GM18517 (cell line): ENCODE data around the gene RGS10.
"Not testable (repeated sequence)": the region's sequence is repeated elsewhere in the genome, so short reads cannot be mapped to it uniquely, and the experiment has no call there.

Experiments
- ATAC-seq: cut with Tn5 transposase; IDR thresholded peaks from one replicate; pipeline ENCODE4 v1.9.1; 2021; ENCODE audit warnings: mild to moderate bottlenecking, moderate library complexity; ENCODE audit not compliant: unreplicated experiment

The RGS10 gene

GRCh38 chr10:119539359-119539825, 3.1 kb downstream of the RGS10 start:
- no peak for ATAC-seq

DNA sequence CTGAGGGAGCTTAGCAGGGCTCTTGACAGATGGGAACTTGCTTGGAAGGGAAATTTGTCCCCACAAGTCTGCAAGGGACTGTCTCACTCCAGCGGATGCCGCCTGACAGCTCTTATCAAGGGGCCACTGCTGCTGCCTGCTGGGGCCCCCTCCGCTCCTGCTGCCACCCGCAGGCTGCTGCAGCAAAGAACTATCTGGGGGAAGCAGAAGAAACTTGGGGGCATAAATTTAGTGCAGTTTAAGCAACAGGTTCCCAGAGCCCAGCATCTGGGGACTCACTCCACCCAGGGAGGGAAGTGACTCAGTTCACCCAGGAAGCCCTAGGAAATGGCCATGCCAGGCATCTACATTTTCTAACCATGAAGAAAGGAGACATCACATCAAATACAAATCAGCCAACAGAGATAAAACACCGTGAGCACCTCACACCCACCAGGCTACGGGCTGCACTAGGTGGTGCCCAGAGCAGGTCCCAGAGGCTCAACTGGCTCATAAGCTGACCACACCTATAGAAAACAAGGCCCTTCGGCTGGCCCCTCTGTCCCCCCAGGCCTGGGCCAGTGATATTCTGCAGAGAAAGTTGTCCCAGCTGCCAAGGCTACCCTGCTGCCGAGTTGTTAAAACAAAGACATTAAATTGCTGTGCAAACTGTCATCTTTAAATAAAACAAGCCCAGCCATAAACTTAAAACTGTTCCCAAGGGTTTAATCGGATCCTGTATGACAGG, 3.7 kb downstream of the RGS10 start:
- no peak for ATAC-seq

DNA sequence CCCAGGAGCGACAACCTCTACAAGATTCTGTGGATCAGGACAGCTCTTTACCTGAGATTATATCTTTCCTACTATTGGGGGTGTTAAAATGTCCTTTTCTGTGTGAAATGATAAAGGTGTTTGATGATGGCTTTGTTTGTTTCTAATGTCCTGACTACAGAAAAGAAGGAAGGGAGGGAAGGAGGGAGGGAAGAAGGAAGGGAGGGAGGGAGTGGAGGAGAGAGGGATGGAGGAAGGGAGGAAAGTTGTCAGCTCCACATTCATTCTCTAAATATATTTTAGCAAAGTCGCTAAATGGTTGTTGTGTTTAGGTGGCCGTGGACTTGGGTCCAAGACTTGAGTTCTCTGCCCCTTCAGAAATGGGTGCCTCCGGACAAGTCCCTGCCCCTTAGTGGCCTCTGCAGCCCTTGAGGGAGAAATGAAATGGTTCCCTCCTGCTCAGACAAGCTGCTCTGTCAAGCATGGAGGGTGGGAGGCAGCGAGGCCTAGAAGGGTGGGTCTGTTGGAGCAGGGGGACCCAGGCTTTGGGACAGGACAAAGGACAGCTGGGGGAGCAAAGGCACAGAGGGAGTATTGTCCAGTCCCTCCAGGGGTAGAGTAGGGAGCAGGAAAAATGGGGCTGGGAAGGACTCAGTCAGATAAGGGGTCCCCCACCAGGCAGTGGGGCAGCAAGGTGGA, 4.4 kb downstream of the RGS10 start:
- ATAC-seq, result no peak

DNA sequence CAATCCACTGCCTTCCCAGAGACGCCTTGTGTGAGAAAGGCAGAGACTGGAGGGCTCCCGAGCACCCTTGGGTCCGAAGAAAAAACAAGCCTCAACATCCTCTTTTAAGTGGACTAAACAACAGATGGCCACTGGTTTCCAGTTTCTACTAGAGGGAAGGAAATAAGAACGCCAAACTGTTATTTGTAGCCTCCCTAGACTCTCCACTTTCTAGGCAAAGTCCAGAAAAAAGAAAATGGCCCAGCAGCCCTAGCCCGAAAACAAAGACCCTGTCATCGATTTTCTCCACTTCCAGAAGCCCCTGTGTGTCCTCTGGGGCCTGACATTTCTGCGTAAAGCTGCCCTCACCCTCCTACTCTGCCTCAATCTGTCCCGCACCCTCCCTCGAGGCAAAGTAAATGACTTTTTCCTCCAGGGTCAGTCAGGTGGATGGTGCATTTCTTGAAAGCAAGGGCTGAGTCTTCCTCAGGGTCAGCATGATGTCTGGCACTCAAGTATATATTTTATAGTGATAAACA, 6.0 kb downstream of the RGS10 start:
- no peak for ATAC-seq

DNA sequence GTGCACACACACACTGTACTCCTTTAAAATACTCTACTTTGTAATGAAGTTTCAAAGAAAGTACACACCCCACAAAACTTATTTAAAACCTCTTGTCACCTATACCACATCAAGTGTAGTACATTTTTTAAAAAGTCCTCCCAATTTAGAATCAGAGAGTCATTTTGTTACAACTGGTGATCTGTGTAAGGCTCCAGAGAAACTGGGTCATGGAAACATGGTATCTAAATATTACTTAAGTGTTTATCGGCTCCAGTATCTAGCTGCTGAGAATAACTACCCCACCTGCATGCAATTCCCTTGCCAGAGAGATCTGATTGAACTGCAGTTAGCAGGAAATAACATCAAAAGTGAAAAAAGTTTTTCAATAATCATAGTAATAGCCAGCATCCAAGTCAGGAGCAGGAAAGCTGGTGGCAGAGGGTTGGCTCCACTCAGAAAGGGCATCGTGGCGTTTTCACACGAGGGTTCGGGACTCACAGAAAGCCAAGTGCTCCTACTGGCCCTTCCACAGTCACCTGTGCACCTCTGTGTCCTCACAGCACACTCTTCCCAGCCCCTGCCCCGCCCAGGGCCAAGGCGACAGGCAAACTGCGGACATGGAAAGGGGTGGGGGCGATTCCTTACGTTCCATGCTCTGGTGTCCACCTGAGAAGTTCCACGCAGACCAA, 6.5 kb downstream of the RGS10 start:
- ATAC-seq, result no peak

- no peak for ATAC-seq
These were observed 7.2 kb downstream of the RGS10 start for GRCh38 chr10:119535305-119535704.

DNA sequence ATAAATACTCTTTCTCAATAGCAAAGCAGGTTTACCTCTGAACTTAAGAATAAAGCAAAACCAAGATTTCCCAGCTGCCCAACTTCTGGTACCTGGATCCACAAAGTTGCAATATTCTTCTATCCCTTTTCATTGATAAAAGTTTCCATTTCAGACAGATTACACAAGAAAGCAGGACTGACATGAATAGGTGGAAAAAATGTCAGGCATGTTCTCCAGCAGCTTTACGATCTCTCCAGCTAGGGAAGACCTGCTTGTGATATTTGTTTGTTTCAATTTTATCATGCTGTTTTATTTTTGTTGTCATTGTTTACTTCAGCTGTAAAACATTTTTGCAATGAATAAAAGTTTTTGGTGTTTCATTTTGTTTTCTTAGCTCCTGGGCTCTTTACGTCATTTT, 9.0 kb downstream of the RGS10 start:
- ATAC-seq, result no peak

DNA sequence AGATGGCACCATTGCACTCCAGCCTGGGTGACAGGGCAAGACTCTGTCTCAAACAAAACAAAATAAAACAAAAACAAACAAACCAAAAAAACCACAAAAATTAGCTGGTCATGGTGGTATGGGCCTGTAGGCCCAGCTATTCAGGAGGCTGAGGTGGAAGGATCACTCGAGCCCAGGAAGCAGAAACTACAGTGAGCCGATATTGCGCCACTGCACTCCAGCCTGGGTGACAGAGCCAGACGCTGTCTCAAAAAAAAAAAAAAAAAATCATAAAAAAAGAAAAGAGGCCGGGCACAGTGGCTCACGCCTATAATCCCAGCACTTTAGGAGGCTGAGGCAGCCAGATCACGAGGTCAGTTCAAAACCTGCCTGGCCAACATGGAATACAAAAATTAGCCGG, 9.7 kb downstream of the RGS10 start:
- ATAC-seq, result not testable (repeated sequence)

DNA sequence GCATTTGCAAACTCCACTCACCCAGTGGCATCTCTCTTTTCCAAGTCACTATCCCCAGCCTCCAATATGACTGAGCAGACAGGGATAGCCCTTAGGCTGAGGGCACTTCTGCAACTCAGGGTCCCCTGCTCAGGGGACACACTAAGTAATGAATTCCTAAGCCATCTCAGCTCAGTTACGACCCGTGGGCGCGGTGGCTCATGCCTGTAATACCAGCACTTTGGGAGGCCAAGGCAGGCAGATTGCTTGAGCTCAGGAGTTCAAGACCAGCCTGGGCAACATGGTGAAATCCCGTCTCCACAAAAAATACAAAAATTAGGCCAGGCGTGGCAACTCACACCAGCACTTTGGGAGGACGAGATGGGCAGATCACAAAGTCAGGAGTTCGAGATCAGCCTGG, 10.3 kb downstream of the RGS10 start:
- not testable (repeated sequence) for ATAC-seq

DNA sequence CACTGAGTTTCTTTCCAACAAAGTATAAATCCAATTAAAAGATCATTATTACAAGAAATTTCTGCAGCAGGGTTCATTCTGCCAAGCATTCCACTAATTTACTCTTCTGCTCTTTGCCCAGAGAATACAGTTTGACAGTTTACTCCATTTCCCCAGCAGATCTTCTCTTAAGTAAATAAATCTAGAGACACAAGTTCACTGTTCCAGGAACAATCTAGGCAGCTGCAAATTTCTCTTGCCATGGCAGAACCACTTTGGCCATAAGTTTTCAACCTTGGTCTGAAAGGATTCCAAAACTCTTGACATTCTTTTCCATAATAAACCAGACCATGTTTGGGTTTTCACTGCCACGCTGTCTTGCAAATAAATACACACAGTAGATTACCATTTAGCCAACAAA, 11.5 kb downstream of the RGS10 start:
- no peak for ATAC-seq

DNA sequence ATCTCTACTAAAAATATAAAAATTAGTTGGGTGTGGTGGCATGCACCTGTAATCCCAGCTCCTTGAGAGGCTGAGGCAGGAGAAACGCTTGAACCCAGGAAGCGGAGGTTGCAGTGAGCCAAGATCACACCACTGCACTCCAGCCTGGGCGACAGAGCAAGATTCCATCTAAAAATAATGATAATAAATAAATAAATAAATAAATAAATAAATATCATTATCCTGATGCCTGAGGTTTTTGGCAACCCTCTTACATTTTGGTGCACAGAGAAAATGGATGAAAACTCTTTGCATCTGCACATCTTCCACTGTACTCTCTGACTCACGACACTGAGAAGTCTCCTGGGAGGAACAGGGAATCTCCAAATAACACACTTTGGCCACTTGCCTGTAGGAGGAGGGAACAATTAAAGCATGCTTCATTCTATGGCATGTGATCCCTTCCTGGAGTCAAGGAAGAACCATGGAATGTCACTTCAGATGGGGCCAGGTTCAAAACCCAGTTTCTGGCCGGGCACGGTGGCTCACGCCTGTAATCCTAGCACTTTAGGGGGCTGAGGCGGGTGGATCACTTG, 13.8 kb downstream of the RGS10 start:
- not testable (repeated sequence) for ATAC-seq

- ATAC-seq, result no peak
These were observed 15.6 kb downstream of the RGS10 start for GRCh38 chr10:119526621-119527592.

DNA sequence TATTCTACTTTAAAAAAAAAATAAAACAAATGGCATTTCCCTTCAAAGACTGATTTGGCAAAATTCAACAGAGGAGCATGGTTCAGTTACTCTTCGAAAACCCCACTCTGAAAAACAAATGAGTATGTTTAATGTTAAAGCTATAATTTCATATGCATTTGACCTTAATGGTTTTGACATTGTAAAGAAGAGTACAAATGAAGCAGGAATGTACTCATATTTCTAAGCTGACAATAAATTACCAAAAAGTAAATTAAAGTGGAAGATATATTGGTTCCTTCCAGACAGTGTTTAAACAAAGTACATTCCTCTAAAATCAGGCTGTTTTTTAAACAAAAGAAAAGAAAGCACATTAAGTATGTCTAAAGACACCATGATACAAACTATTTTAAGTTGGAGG, 16.4 kb downstream of the RGS10 start:
- no peak for ATAC-seq

DNA sequence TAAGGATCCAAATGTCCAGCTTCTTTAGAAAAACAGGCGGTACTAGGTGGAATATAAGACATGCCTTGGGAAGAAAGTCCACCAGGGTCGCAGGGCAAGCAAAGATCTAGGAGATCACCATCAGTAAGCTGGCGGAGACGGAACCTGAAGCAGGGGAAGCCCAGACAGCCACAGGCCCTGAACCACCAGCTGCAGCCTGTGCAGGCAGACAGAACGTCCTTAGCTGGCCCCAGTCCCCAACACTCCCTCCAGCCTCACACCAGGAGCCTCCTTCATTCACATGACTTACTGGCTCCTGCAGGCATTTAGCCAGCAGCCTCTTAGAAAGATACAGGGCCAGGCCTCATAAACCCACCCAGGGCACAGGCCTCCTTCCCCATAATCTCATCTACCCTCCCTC, 17.4 kb downstream of the RGS10 start:
- no peak for ATAC-seq

DNA sequence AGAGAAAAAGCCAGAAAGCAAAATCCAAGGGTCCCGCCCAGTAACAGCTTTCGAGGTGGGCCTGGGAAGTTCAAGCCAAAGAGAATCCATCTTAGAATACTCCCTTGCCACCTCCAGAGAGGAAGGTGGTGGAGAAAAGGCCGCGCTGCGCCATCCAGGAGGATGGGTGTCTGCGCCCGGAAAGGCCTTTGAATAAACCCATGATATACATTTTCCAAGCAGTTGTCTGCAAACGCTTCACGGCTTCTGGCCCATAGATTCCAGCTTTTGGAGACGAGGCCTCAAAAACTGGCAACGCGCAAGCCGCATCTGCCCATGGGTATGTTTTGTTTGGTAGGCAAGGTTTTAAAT, 17.8 kb downstream of the RGS10 start:
- no peak for ATAC-seq

DNA sequence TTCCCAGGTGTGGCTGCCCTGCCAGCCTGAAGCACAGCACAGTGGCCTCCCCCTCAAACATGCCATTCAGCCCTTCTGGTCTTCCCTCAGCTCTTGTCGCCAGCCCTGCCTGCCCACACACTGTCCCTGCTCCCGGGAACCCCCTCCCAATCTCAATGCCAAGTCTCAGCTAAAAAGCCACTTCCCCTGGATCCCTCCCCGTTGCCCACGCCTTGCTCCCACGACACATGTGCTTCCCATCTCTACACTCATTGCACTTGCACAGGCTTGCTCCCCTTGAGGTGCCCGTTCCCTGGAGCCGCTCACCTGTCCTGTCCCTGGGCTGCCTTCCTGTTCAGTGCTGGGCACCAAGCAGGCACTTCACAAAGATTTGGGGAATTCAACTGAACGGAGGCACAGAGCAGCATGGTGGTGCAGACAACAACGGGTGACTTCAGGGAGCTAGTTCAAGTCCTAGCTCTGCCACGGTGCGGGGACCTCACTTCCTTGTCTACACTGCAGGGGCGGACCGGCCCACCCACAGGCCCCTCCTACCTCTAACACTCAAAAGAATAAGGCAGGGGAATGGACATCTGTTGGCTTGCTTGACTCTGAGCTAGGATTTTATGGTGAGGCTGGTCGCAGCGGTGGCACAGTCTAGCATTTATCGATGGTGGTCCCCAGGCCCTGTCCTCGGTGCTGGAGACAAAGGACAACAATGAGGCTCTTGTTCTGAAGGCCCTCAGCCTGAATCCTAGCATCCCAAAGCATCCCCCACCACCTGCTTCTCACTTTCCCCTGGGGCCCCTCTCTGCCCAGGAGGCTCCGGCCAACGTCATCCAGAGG, 18.4 kb downstream of the RGS10 start:
- no peak for ATAC-seq

DNA sequence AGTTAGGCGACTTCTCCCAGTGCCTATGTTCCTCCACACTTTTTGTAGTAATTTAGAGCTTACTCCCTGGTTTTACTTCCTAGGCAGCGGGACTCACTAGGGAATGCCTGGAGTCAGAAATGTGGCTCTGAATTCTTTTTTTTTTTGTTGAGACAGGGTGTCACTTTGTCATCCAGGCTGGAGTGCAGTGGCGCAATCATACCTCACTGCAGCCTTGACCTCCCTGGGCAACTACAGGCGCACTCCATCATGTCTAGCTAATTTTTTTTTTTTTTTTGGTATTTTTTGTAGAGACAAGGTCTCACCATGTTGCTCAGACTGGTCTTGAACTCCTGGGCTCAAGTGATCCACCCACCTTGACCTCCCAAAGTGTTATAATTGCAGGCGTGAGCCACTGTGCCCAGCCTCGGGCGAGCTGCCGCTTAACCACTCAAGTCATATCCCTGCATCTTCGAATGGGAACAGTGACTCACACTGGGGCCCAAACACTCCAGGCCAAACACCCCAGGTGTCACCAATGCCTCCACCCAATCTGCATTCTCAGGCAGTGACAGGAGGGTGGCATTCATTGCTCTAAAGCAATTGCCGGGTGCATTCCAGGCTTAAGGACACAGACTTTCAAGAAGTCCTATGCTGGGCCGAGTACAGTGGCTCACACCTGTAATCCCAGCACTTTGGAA, 19.6 kb downstream of the RGS10 start:
- ATAC-seq, result no peak

- ATAC-seq, result no peak
These were observed 20.9 kb downstream of the RGS10 start for GRCh38 chr10:119521443-119522204.
